HG03442 (cell line): ENCODE data around the gene CHD2.
"Not testable (repeated sequence)": the region's sequence is repeated elsewhere in the genome, so short reads cannot be mapped to it uniquely, and the experiment has no call there.

Experiments used
- ATAC-seq: cut with Tn5 transposase; IDR thresholded peaks from one replicate; pipeline ENCODE4 v1.9.1; 2021; ENCODE audit warnings: mild to moderate bottlenecking, moderate library complexity; ENCODE audit not compliant: unreplicated experiment

Gene CHD2

GRCh38 chr15:92904722-92905571 is 4.8 kb downstream of the CHD2 start:
- no peak for ATAC-seq

DNA sequence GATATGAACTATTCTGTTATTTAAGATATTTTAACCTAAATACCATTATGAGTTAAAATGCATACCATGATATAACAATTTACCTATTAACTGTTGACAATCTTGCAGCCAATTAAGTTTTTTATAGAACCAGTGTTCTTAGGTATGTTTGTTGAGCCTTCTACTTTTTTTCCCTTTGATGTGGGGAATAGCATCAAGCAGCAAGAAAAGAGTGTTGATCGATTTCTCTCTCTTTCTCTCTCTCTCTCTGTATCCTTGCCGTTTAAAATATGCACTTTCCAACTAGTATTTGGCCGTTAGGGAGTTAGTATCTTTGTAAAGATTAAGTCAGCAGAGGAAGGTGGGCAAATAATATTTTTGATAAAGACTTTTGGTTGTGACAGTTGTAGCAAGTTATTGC is 5.9 kb downstream of the CHD2 start:
- no peak for ATAC-seq

DNA sequence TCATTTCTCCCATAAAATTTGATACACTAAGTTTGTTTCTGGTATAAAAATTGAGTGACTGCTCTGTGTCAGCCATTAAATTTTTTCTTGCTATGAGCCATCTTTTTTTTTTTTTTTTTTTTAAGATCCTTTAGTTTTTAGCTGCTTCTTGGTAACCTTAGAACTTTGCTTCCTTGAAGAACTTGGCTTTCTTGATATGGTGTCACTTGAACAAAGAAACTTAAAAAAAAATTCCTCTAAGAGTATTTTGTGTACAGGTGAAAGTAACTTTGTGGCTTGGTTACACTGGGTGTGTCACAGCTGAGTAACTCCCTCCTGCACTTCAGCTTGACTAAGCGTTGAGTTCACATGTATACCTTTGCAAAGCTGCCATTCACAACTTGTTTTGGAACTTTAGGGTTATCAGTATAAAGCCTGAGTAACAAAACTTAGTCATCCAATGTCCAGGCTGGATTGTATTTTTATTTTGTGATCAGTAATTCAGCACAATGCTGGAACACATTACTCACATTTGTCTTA is 6.5 kb downstream of the CHD2 start:
- ATAC-seq = peak; percentile 33

- ATAC-seq = no peak
These were observed 7.1 kb downstream of the CHD2 start for GRCh38 chr15:92907229-92907628.

- no peak for ATAC-seq
These were observed 8.0 kb downstream of the CHD2 start for GRCh38 chr15:92907896-92908712.

GRCh38 chr15:92908713-92909057 is 8.6 kb downstream of the CHD2 start:
- ATAC-seq = no peak

GRCh38 chr15:92909136-92909781 is 9.1 kb downstream of the CHD2 start:
- ATAC-seq = no peak

- no peak for ATAC-seq
These were observed 10.3 kb downstream of the CHD2 start for GRCh38 chr15:92910451-92910850.

DNA sequence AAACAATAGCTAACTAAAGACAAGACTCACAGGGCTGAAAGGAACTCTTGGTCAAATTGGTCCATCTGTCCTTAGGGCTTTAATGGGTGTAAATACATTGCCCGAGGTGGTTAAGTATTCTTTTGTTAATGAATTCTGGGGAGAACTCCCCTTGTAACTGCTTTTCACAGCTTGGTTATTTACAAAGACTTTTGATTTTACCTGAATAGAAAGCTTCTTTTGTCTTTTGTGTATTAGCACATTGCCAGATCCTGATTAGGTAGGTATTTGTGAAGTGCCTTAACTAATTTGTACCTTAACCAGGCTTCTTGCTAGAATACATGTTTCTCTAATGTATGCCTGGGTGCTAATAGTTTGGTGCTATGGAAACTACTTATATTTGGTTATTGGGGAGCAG is 14.0 kb downstream of the CHD2 start:
- no peak for ATAC-seq

GRCh38 chr15:92914768-92915221 is 14.7 kb downstream of the CHD2 start:
- peak; percentile 61 for ATAC-seq

GRCh38 chr15:92915766-92916435 is 15.8 kb downstream of the CHD2 start:
- ATAC-seq = no peak

DNA sequence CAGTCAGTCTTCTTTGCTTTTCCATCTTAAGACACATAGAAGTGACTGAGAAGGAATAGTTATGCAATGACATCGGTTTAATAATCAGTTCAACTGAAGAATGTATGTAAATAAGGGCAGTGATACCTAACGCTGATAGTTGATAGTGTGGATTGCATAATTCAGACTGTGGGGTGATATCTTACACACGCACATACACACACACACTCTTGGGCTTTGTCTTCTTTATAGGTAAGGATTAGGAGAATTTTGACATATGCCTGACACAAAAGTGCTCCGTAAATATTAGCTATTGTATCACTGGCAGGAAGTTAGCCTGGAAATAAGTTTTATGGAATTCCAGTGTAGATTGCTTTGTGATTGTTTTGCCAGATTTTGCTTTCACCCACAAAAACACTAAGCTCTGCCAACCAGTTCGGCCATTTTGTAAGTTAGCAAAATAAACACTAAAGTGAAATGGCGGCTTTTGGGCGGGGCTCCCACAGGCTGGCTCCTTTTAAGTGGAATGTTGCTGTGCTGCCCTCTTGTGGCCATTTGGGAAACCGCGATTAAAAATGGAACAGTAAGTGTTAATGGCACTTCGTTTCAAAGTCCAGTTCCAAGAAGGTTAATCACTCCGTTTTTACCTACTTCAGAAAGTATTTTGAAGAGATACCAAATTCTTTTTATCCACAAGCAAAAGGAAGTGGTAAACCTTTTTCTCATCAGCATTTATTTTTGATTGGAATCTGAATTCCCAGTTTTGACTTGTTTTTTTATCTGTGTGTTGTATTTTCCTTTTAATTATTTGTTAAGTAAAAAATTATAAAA is 17.7 kb downstream of the CHD2 start:
- ATAC-seq = peak; percentile 41

GRCh38 chr15:92918881-92919280 is 18.8 kb downstream of the CHD2 start:
- ATAC-seq = not testable (repeated sequence)

- ATAC-seq = no peak
These were observed 20.6 kb downstream of the CHD2 start for GRCh38 chr15:92920595-92921161.

DNA sequence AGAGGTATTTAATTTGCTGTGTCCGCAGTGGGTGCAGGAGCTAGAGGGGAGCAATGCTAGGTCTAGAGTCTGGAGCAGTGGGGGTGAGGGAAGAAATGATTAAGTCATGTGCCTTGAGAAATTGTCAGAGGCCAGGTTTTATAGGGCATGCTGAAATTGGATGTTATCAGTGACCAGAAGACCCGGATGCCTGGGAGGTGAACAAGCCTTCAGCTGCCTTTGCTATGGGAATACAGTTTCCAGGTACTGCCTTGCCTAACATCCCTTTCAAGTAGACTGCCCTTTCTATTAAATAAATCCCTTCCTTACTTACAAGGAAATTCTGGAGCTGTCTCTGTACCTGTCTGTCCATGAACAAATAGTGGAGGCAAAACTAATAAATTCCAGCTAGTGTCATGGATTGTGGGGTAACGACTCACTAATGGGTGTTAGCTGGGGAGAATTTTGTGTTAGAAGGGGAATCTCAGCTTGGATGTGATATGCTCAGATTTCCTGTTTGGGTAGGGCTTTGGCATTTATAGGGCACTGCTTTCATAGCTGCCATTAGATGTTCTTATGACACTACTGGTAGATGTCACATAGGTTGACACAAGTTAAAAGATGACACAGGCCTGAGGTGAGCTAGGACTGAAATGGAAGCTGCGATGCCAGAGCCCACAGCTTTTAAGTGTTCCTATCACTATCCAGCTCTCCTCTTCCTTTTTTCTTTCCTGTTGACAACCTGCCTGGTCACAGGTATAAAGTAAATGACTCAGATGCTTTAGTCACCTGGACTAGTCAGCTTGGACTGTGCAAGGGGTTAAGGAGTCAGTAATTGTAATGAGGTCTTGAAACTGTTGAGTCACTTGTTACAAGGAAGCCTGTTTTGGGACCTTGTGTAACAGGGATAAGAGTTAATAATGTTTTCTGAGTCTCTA is 21.3 kb downstream of the CHD2 start:
- peak; percentile 35 for ATAC-seq

DNA sequence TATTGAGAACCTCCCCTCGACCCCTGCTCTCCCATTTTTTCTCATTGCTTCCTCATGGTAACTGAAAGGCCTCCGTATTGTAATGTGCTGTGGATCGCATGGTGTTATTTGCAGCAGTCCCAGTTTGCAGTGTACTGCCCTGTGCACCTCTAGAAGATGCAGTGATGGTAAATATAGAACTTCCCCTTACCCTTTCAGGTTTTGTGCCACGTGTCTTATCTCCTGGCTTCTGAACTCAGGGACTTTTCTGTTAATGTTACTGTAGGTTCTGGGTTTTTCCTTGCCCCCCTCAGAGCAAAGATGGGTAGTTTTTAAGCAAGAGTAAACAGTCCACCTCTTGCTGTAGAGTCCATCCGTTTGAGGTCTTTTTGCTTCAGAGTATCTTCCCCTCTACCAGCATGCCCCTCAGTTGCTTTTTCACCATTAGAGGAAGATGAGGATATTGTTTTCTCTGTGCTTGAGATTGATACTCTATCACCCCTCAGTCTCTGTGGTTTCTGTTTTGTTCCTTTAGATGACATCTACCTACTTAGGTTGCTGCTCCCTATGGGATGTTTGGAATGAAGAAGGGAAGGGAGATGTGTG is 22.4 kb downstream of the CHD2 start:
- peak; percentile 47 for ATAC-seq

- ATAC-seq = no peak
These were observed 24.1 kb downstream of the CHD2 start for GRCh38 chr15:92924216-92924615.

DNA sequence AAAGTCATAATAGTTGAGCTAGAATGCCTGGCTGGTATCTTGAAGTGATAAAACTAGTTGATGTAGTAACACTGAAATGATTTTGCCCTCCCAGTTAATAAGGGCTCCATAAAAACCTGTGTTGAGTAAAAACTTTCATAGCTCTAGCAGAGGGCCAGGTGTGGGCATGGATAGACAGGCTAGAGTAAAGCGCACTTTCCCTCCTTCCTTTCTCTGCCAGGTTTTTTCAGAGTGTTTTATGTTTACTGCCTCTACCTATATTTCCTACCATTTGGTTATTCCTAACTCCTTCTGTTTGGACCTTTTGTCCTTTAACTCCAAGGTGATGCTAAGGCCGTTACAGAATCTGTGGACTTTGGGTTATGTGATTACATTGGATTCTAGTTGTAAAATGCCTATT is 25.3 kb downstream of the CHD2 start:
- no peak for ATAC-seq
